ENCODE measurements around the gene MRAS. TPM values are rescaled to one million over a fixed set of nuclear protein-coding genes. Genes with fewer than 3 reads are reported as not detected.

The MRAS gene
- total and polyA plus RNA-seq, 4 experiments from 2014 or later: 1.3 to 2.0 TPM; not detected in 2

DNA sequence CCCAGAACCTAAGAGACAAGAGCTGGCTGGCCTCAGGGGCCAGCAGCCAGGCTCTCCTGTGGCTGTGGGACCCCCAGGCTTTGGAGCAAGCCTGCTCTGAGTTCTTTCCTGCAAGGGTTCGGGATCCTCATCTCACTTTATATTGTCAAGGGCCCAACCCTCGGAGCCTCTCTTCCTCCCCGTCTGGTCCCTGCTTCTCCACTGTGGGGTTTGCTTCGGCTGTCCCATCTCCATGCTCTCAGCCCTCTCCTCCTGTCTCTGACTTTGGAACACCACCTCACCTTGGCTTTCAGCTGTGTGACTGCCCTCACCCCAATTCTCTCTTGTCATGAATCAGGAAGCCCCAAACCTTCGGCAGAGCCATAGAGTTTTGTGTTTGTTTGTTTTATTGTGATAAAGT lies 30.0 kb downstream of the MRAS start:
- POLR2A ChIA-PET (ENCODE audit: partially characterized antibody): no interaction called here
- H3K27me3 Mint-ChIP-seq: peaks cover under 1 to 3% of the 10 kb centered on the region in 2 donors
- H3K27ac Mint-ChIP-seq: no peak overlapping the region
- H3K27ac ChIP-seq (ENCODE audit: low read depth, low read length): no peak overlapping the region
- H3K36me3 ChIP-seq (ENCODE audit: insufficient read depth, low read length): no peaks in the 10 kb centered on the region
- intact Hi-C loops (cut with micrococcal nuclease): no loop called here
- H3K9me3 Mint-ChIP-seq: peaks cover 0 to 3% (median 0%) of the 10 kb centered on the region in 8 donors
- no peaks in the 10 kb centered on the region for H3K4me1 ChIP-seq (ENCODE audit: insufficient read depth, low read length)
- H3K4me3 ChIP-seq (ENCODE audit: low read length in 2 of 2): no peak overlapping the region
- peaks cover 0 to 1% (median 0%) of the 10 kb centered on the region in 4 donors for H3K4me1 Mint-ChIP-seq
- no peak overlapping the region for H3K4me3 Mint-ChIP-seq
- no peaks in the 10 kb centered on the region for H3K27me3 ChIP-seq (ENCODE audit: insufficient read depth, low read length)
- CTCF ChIA-PET (ENCODE audit: partially characterized antibody): no interaction called here
- H3K9me3 ChIP-seq (ENCODE audit: control insufficient read depth in 1 of 2, low read length in 2 of 2): no peaks in the 10 kb centered on the region
- DNase-seq: no peak
- H3K36me3 Mint-ChIP-seq: no peaks in the 10 kb centered on the region

- H3K4me1 ChIP-seq (ENCODE audit: insufficient read depth, low read length): no peaks in the 10 kb centered on the region
- no peaks in the 10 kb centered on the region for H3K36me3 Mint-ChIP-seq
- H3K27ac ChIP-seq (ENCODE audit: low read depth, low read length): no peak overlapping the region
- no peaks in the 10 kb centered on the region for H3K36me3 ChIP-seq (ENCODE audit: insufficient read depth, low read length)
- ChIA-PET CTCF (ENCODE audit: partially characterized antibody) (no interaction called here), POLR2A (ENCODE audit: partially characterized antibody) (no interaction called here)
- intact Hi-C loops (cut with micrococcal nuclease): no loop called here
- H3K4me1 Mint-ChIP-seq: peaks cover 0 to 1% (median 0%) of the 10 kb centered on the region in 4 donors
- no peak for DNase-seq
- H3K27me3 Mint-ChIP-seq: peaks cover 0 to 5% of the 10 kb centered on the region in 2 donors
- no peak overlapping the region for H3K4me3 Mint-ChIP-seq
- H3K9me3 Mint-ChIP-seq: peaks cover 0 to 3% (median 0%) of the 10 kb centered on the region in 8 donors
- no peaks in the 10 kb centered on the region for H3K9me3 ChIP-seq (ENCODE audit: control insufficient read depth in 1 of 2, low read length in 2 of 2)
- H3K27me3 ChIP-seq (ENCODE audit: insufficient read depth, low read length): no peaks in the 10 kb centered on the region
- H3K27ac Mint-ChIP-seq: no peak overlapping the region
- no peak overlapping the region for H3K4me3 ChIP-seq (ENCODE audit: low read length in 2 of 2)
These were observed 30.6 kb downstream of the MRAS start for GRCh38 chr3:138378990-138379389.

- H3K27ac ChIP-seq (ENCODE audit: low read depth, low read length): no peak overlapping the region
- CTCF ChIA-PET (ENCODE audit: partially characterized antibody): no interaction called here
- H3K4me1 ChIP-seq (ENCODE audit: insufficient read depth, low read length): no peaks in the 10 kb centered on the region
- POLR2A ChIA-PET (ENCODE audit: partially characterized antibody): no interaction called here
- no peaks in the 10 kb centered on the region for H3K36me3 Mint-ChIP-seq
- H3K9me3 Mint-ChIP-seq: no peaks in the 10 kb centered on the region
- H3K4me1 Mint-ChIP-seq: peaks cover 0 to 1% (median 0%) of the 10 kb centered on the region in 4 donors
- H3K27me3 ChIP-seq (ENCODE audit: insufficient read depth, low read length): no peaks in the 10 kb centered on the region
- no peak overlapping the region for H3K27ac Mint-ChIP-seq
- no peak overlapping the region for H3K4me3 ChIP-seq (ENCODE audit: low read length in 2 of 2)
- no peaks in the 10 kb centered on the region for H3K36me3 ChIP-seq (ENCODE audit: insufficient read depth, low read length)
- H3K27me3 Mint-ChIP-seq: peaks cover 3 to 9% of the 10 kb centered on the region in 2 donors
- H3K4me3 Mint-ChIP-seq: no peak overlapping the region
- no peak for DNase-seq
- intact Hi-C loops (cut with micrococcal nuclease): no loop called here
- no peaks in the 10 kb centered on the region for H3K9me3 ChIP-seq (ENCODE audit: control insufficient read depth in 1 of 2, low read length in 2 of 2)
These were observed 33.1 kb downstream of the MRAS start for GRCh38 chr3:138381413-138381901.

DNA sequence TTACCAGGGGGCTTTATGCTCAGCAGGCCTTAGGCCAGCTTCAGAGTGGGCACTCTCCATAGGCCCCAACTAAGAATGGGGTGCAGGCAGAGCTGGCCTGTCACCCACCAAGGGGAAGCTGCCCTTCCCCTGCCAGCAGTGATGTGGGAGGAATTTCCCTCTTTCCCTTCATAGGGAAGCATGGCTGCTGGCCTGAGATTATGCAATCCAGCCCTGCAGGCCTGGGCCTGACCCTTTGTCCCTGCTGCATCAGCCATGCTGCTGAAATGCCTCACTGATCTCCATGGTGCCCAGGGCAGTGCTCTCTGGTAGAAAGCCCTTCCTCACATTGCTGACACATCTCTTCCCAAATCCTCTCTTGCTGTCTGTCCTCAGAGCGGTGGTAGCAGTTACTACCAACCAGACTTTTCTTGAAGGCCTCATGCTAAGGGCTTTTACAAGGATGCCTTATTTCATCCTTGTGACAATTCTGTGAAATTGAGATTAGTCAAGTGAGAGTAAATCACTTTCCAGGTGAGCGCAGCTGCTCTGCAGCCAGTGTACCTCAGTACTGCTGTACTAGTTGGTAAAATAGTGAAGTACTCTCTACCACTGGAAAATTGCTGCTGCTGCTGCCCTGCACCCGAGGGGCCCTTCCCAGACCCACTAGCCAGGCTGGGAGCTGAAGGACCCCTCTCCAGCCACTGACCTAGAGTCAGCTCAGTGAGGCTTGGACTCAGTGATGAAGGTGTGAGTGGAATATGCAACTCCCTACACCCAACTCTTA lies 33.8 kb downstream of the MRAS start:
- Histone ChIP-seq H3K36me3 (ENCODE audit: insufficient read depth, low read length) (no peaks in the 10 kb centered on the region), H3K4me3 (ENCODE audit: low read length in 2 of 2) (no peak overlapping the region), H3K27ac (ENCODE audit: low read depth, low read length) (no peak overlapping the region), H3K27me3 (ENCODE audit: insufficient read depth, low read length) (no peaks in the 10 kb centered on the region), H3K9me3 (ENCODE audit: control insufficient read depth in 1 of 2, low read length in 2 of 2) (no peaks in the 10 kb centered on the region), H3K4me1 (ENCODE audit: insufficient read depth, low read length) (no peaks in the 10 kb centered on the region)
- no peak overlapping the region for H3K27ac Mint-ChIP-seq
- DNase-seq: no peak
- intact Hi-C loops (cut with micrococcal nuclease): no loop called here
- H3K4me1 Mint-ChIP-seq: peaks cover 0 to 1% (median 0%) of the 10 kb centered on the region in 4 donors
- ChIA-PET CTCF (ENCODE audit: partially characterized antibody) (no interaction called here), POLR2A (ENCODE audit: partially characterized antibody) (no interaction called here)
- no peak overlapping the region for H3K4me3 Mint-ChIP-seq
- peaks cover 3 to 9% of the 10 kb centered on the region in 2 donors for H3K27me3 Mint-ChIP-seq
- H3K36me3 Mint-ChIP-seq: no peaks in the 10 kb centered on the region
- no peaks in the 10 kb centered on the region for H3K9me3 Mint-ChIP-seq

DNA sequence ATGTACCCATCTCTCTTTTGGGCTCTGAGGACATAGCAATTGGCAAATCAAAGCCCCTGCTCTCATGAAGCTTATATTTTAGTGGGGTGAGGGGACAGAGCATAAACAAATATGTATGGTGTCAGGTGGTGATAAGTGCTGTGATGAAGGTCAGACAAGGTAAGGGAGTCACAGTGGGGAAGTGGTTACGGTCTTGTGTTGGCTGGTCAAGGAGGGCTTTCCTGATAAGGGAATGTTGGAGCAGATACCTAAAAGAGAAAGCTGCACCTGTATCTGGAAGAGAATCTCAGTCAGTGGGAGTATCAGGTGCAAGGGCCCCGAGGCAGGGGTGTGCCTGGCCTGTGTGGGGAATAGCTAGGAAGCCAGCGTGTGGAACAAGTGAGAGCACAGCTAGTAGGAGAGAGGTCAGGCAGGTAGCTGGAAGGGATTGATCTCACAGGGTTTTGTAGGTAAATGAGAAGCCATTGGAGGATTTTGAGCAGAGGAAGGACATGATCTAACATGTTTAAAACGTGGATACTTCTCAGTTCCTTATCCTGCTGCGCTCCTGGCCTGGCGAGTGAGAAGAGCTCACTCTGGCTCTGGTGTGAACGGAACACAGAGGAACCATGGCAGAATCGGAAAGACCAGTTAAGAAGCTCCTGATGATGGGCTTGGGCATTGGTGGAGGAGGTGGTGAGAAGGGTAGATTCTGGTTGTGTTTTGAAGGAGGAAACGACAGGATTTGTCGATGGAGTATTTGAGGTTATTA lies 35.5 kb downstream of the MRAS start:
- intact Hi-C loops (cut with micrococcal nuclease): no loop called here
- H3K4me1 ChIP-seq (ENCODE audit: insufficient read depth, low read length): no peaks in the 10 kb centered on the region
- H3K27me3 Mint-ChIP-seq: peaks cover 1 to 9% of the 10 kb centered on the region in 2 donors
- no peak for DNase-seq
- CTCF ChIA-PET (ENCODE audit: partially characterized antibody): no interaction called here
- H3K27me3 ChIP-seq (ENCODE audit: insufficient read depth, low read length): no peaks in the 10 kb centered on the region
- POLR2A ChIA-PET (ENCODE audit: partially characterized antibody): no interaction called here
- H3K4me1 Mint-ChIP-seq: peaks cover 0 to 1% (median 0%) of the 10 kb centered on the region in 4 donors
- no peak overlapping the region for H3K27ac Mint-ChIP-seq
- no peak overlapping the region for H3K4me3 ChIP-seq (ENCODE audit: low read length in 2 of 2)
- H3K36me3 Mint-ChIP-seq: no peaks in the 10 kb centered on the region
- H3K27ac ChIP-seq (ENCODE audit: low read depth, low read length): no peak overlapping the region
- H3K4me3 Mint-ChIP-seq: no peak overlapping the region
- H3K9me3 Mint-ChIP-seq: no peaks in the 10 kb centered on the region
- H3K9me3 ChIP-seq (ENCODE audit: control insufficient read depth in 1 of 2, low read length in 2 of 2): no peaks in the 10 kb centered on the region
- H3K36me3 ChIP-seq (ENCODE audit: insufficient read depth, low read length): no peaks in the 10 kb centered on the region

DNA sequence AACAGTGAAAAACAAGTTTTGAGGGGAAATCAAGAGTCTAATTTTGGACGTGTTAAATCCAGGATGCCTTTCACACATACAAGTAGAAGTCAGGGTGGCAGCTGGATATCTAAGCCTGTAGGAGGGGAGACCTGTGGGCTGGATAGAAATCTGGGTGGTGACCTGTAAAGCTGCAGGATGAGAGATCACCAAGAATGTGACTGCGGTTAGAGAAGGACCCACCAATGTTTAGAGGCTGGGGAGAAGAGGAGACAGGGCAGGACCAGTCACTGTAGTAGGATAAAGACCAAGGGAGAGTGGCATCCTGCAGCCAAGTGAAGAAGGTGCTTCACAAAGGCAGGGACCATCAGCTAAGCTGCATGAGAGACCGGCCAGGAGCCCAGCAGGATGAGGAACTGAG lies 36.2 kb downstream of the MRAS start:
- no peaks in the 10 kb centered on the region for H3K4me1 ChIP-seq (ENCODE audit: insufficient read depth, low read length)
- H3K27ac ChIP-seq (ENCODE audit: low read depth, low read length): no peak overlapping the region
- H3K4me3 ChIP-seq (ENCODE audit: low read length in 2 of 2): no peak overlapping the region
- DNase-seq: no peak
- POLR2A ChIA-PET (ENCODE audit: partially characterized antibody): no interaction called here
- CTCF ChIA-PET (ENCODE audit: partially characterized antibody): no interaction called here
- H3K36me3 ChIP-seq (ENCODE audit: insufficient read depth, low read length): no peaks in the 10 kb centered on the region
- intact Hi-C loops (cut with micrococcal nuclease): no loop called here
- H3K27me3 ChIP-seq (ENCODE audit: insufficient read depth, low read length): no peaks in the 10 kb centered on the region
- Mint-ChIP-seq H3K36me3 (no peaks in the 10 kb centered on the region), H3K27ac (peak overlapping the region in 1 of 7 donors; percentile 1), H3K27me3 (peaks cover 1 to 9% of the 10 kb centered on the region in 2 donors), H3K9me3 (no peaks in the 10 kb centered on the region), H3K4me1 (peaks cover 0 to 1% (median 0%) of the 10 kb centered on the region in 4 donors), H3K4me3 (no peak overlapping the region)
- no peaks in the 10 kb centered on the region for H3K9me3 ChIP-seq (ENCODE audit: control insufficient read depth in 1 of 2, low read length in 2 of 2)

DNA sequence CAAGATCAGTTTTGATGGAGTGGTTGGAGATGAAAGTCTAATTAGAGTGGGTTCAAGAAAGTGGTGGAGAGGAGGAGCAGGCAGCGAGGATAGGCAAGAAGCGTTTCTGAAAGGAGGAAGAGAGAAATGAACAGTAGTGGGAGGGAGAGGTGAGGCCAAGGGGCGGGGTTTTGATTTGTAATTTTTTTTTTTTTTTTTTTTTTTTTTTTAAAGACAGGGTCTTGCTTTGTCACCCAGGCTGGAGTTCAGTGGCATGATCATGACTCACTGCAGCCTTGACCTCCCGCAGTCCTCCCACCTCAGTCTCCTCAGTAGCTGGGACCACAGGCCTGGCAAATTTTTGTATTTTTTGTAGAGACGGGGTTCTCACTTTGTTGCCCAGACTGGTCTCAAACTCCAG lies 36.6 kb downstream of the MRAS start:
- DNase-seq: no peak
- ChIA-PET CTCF (ENCODE audit: partially characterized antibody) (no interaction called here), POLR2A (ENCODE audit: partially characterized antibody) (no interaction called here)
- Histone ChIP-seq H3K9me3 (ENCODE audit: control insufficient read depth in 1 of 2, low read length in 2 of 2) (no peaks in the 10 kb centered on the region), H3K27me3 (ENCODE audit: insufficient read depth, low read length) (no peaks in the 10 kb centered on the region), H3K4me3 (ENCODE audit: low read length in 2 of 2) (no peak overlapping the region), H3K27ac (ENCODE audit: low read depth, low read length) (no peak overlapping the region), H3K36me3 (ENCODE audit: insufficient read depth, low read length) (no peaks in the 10 kb centered on the region), H3K4me1 (ENCODE audit: insufficient read depth, low read length) (no peaks in the 10 kb centered on the region)
- Mint-ChIP-seq H3K4me1 (no peaks in the 10 kb centered on the region), H3K27me3 (peaks cover 1 to 9% of the 10 kb centered on the region in 2 donors), H3K4me3 (no peak overlapping the region), H3K36me3 (no peaks in the 10 kb centered on the region), H3K27ac (no peak overlapping the region), H3K9me3 (no peaks in the 10 kb centered on the region)
- intact Hi-C loops (cut with micrococcal nuclease): no loop called here
